Fibroblast of skin of right quadriceps (primary cell): Measurements from ENCODE around the gene ADCY5.

Experiments used
- DNase-seq: peaks from one replicate; pipeline ENCODE4 v3.0.0-alpha.2; 2013

ADCY5 gene

DNA sequence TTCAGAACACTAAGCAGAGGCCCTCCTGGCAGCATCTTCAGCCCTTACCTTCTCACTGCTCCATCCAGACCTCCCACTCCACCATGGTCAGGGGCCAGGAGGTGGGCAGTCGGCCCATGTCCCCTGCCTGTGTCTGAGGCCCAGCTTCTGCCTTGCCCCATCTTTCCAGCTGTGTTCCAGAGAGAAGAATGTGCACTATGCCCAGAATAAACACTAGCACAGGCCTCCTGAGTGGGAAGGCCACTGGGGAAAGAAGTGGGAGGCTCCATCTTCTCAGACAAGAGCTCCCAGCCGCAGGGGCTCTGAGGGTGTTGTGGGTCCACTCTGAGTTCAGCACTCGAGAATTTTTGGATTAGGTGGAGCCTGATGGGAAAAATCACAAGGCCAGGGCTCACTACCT lies 44.5 kb downstream of the ADCY5 start:
- no peak for DNase-seq

- DNase-seq, result no peak
These were observed 46.9 kb downstream of the ADCY5 start for GRCh38 chr3:123401836-123402530.

GRCh38 chr3:123400169-123400568 lies 48.7 kb downstream of the ADCY5 start:
- DNase-seq, result no peak

GRCh38 chr3:123399653-123400052 lies 49.2 kb downstream of the ADCY5 start:
- DNase-seq, result no peak

DNA sequence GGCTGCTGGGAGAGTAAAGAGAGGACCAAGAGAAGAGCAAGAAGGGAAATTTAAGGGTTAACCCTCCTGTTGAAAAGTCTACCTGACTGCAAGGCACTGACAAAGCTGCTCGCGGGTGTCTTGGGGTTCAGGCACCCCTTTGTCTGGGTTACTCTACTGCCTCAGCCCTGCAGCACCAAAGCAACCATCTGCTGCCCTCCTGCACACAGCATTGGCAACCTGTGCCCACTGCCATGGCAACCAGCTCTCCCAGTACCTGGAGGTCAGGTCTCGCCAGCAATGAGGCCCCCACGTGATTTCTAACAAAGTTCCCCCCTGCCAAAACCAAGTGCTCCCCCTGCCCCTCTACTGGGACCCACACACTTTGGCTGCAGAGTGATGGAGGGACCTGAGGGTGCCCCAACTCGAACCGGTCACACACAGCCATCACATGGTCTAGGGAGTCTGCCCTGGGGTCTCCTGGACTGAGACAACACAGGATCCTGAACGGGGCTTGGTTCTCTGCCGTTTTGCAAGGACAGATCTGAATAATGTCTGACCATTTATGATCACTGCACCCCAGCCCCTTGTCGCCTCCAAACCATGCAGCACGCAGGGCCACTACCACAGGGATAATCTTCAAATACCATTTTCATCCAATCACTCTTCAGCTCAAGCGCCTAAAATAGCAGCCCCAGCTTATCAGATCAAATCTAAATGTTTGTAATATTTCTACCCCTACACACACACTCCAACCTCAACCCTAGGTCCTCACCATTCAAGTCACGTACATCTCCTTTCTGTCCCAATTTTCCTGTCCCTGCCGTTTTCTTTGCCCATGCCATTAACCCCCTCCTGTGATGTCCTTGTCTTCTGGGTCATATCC lies 50.7 kb downstream of the ADCY5 start:
- no peak for DNase-seq

DNA sequence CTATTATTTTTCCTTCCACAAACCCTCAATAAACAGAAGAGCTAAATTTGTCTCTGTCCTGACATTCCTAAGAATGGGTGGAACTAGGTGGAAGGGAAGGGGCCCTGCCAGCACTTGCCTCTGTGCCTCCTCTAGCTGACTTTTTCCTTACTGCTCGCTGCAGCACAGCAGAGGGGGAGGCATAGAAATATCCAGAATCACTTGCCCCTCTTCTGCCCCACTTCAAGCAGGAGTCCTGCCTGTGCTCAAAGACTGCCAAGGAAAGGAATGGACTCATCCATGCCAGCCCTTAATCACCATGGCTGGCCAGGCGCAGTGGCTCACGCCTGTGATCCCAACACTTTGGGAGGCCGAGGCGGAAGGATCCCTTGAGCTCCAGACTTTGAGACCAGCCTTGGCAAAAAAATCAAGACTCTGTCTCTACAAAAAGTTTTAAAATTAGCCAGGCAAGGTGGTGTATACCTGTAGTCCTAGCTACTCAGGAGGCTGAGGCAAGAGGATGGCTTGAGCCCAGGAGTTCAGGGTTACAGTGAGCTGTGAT lies 51.8 kb downstream of the ADCY5 start:
- DNase-seq, result no peak

- DNase-seq, result no peak
These were observed 52.5 kb downstream of the ADCY5 start for GRCh38 chr3:123396171-123397049.

- DNase-seq, result no peak
These were observed 53.7 kb downstream of the ADCY5 start for GRCh38 chr3:123395235-123395634.

GRCh38 chr3:123394391-123395020 lies 54.4 kb downstream of the ADCY5 start:
- DNase-seq, result no peak

DNA sequence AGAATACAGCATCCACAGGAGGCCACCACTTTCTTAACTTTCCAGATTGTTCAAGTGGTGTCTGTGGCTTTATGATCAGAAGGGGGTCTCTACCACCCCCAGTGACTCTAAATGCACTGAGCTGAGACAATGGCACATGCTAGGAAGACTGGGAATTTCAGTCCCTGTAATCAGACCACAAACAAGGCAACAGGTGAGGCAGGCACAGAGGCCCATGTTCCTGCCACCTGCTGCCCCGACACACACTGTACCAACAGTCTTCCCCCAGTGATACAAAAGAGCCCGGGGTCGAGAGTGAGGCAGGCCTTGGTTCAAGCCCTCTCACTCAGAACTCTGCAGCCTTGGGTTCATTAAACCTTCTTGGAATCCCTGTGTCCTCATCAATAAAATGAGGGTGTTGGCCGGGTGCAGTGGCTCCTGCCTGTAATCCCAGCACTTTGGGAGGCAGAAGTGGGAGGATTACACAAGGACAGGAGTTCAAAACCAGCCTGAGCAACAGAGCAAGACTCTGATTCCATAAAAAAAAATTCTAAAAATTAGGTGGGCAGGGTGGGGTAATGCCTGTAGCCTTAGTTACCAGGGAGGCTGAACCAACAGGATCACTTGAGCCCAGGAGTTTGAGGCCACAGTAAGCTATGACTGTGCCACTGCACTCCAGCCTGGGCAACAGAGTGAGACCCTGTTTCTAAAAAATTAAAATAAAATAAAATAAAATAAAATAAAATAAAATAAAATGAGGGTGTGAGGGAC lies 55.8 kb downstream of the ADCY5 start:
- DNase-seq, result peak; percentile 30

GRCh38 chr3:123392368-123392767 lies 56.5 kb downstream of the ADCY5 start:
- DNase-seq, result no peak

GRCh38 chr3:123390865-123391600 lies 57.9 kb downstream of the ADCY5 start:
- DNase-seq, result no peak

DNA sequence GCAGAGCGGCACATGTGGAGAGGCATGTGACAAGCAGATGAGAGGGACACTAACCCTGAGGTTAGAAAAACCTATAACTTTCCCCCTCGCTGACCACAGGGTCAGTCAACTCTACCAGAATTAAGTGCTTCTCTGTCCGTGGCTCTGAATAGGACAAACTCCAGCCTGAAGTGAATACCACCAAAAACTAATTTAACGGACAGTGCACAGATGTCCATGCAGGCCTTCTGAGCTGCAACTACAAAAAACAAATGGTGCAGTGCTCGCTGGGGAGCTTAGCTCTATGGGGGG lies 59.3 kb downstream of the ADCY5 start:
- DNase-seq, result no peak

GRCh38 chr3:123388811-123389627 lies 59.9 kb downstream of the ADCY5 start:
- no peak for DNase-seq

GRCh38 chr3:123388042-123388441 lies 60.8 kb downstream of the ADCY5 start:
- DNase-seq, result no peak

- DNase-seq, result no peak
These were observed 61.4 kb downstream of the ADCY5 start for GRCh38 chr3:123387532-123387931.

- DNase-seq, result no peak
These were observed 62.3 kb downstream of the ADCY5 start for GRCh38 chr3:123386477-123387040.

- no peak for DNase-seq
These were observed 62.9 kb downstream of the ADCY5 start for GRCh38 chr3:123385981-123386380.

DNA sequence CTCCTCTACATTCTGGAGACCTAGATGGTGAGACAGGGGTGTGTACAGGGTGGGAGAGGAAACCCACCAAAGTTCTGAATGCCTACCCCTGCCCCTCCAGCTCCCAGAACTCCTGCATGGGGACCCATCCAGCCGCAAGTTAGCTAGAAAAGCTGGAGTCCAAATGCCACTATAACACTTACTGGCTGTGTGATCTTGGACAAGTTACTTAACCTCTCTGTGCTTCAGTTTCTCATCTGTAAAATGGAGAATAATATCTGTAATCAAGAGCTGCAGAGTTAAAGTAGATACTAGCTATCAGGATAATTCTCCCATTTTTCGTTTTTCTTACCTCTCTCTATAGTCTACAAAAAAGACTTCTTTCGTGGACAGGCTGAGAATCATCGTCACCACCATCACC lies 63.4 kb downstream of the ADCY5 start:
- no peak for DNase-seq

DNA sequence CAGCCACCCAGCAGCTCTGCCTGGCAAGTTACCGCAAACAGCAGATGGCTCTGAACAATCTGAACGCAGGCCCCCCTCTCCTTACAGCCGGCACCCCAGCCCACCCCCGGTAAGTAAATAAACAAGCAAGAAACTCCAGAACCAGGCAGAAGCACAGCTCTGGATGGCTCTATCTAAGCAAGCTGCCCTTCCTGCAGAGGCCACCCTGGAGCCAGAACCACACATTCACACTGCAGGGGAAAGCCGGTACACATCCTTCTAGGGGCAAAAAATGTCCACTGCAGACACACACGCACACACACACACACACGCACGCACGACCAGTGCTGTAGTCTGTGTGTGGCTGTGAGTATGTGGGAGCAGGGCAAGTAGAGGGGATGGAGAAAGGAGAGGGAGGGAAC lies 63.9 kb downstream of the ADCY5 start:
- peak; percentile 24 for DNase-seq
